ENCODE data around the gene OTOG.

- TF ChIP-seq, protein P1, sequence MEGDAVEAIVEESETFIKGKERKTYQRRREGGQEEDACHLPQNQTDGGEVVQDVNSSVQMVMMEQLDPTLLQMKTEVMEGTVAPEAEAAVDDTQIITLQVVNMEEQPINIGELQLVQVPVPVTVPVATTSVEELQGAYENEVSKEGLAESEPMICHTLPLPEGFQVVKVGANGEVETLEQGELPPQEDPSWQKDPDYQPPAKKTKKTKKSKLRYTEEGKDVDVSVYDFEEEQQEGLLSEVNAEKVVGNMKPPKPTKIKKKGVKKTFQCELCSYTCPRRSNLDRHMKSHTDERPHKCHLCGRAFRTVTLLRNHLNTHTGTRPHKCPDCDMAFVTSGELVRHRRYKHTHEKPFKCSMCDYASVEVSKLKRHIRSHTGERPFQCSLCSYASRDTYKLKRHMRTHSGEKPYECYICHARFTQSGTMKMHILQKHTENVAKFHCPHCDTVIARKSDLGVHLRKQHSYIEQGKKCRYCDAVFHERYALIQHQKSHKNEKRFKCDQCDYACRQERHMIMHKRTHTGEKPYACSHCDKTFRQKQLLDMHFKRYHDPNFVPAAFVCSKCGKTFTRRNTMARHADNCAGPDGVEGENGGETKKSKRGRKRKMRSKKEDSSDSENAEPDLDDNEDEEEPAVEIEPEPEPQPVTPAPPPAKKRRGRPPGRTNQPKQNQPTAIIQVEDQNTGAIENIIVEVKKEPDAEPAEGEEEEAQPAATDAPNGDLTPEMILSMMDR (conservative IDR thresholded peaks at IDR 0.05), result no peak
- TF ChIP-seq EZH2 (IDR thresholded peaks at IDR 0.05; ENCODE audit: low read depth), result no peak
Measured at GRCh38 chr11:17694494-17695110, 147.5 kb downstream of the OTOG start.
